Caco-2 (cell line): ENCODE measurements around the gene PPP1R37. TPM values are rescaled to one million over a fixed set of nuclear protein-coding genes. Genes with fewer than 3 reads are reported as not detected.
A peak's percentile ranks its signal among the peaks of the same experiment; 100 is the strongest.

Experiments
- BruUV-seq: library from RNA; stranded (reverse); fragments of 400-500 nt; replicated peaks from 2 replicates; lab custom pipeline; 2021; lab: Mats Ljungman, UMichigan
- CTCF ChIA-PET: fragments of 300-600 bp; sonication (Branson Sonifier 250); formaldehyde crosslinking; loops from one replicate; lab custom pipeline; 2022; ENCODE audit warnings: antibody characterized with exemption; lab: Charles Lee
- POLR2A ChIA-PET: fragments of 300-600 bp; sonication (Branson Sonifier 250); formaldehyde crosslinking; loops from one replicate; lab custom pipeline; 2022; ENCODE audit warnings: antibody characterized with exemption; lab: Charles Lee
- DNase-seq, 2 experiments: peaks; one replicate each; pipeline versions ENCODE4 v3.0.0 to v3.0.0-alpha.2; 2020 to 2022
- H3K27me3 ChIP-seq: replicated peaks from 2 replicates; pipeline ENCODE4 v1.6.0; 2011; ENCODE audit warnings: low read length; ENCODE audit not compliant: control insufficient read depth, insufficient read depth
- H3K36me3 ChIP-seq: 2 replicates; pipeline ENCODE4 v1.5.1; 2011; ENCODE audit warnings: low read length; ENCODE audit not compliant: control insufficient read depth, insufficient read depth
- H3K4me1 ChIP-seq: fragments of 250-450 bp; sonication (Bioruptor Pico); 2 replicates; pipeline ENCODE4 v1.5.1; 2020; ENCODE audit warnings: mild to moderate bottlenecking
- H3K4me3 ChIP-seq: 2 replicates; pipeline ENCODE4 v1.5.1; 2011; ENCODE audit warnings: low read depth, mild to moderate bottlenecking, control low read depth, low read length
- H3K9me3 ChIP-seq: fragments of 250-450 bp; sonication (Bioruptor Pico); 2 replicates; pipeline ENCODE4 v1.5.1; 2020; ENCODE audit warnings: mild to moderate bottlenecking, moderate library complexity
- H3K27ac Mint-ChIP-seq: one replicate; pipeline ENCODE4 v1.8.0; 2022; ENCODE audit warnings: mixed read lengths; ENCODE audit not compliant: unreplicated experiment
- H3K27me3 Mint-ChIP-seq: one replicate; pipeline ENCODE4 v1.8.0; 2022; ENCODE audit warnings: mixed read lengths; ENCODE audit not compliant: insufficient read depth, unreplicated experiment
- H3K36me3 Mint-ChIP-seq: one replicate; pipeline ENCODE4 v1.8.0; 2022; ENCODE audit warnings: mild to moderate bottlenecking, mixed read lengths; ENCODE audit not compliant: insufficient read depth, unreplicated experiment
- H3K4me1 Mint-ChIP-seq: one replicate; pipeline ENCODE4 v1.8.0; 2022; ENCODE audit warnings: low read depth, mixed read lengths; ENCODE audit not compliant: unreplicated experiment
- H3K4me3 Mint-ChIP-seq: one replicate; pipeline ENCODE4 v1.8.0; 2022; ENCODE audit warnings: mild to moderate bottlenecking, moderate library complexity, mixed read lengths; ENCODE audit not compliant: unreplicated experiment
- H3K9me3 Mint-ChIP-seq: one replicate; pipeline ENCODE4 v1.8.0; 2022; ENCODE audit warnings: mixed read lengths; ENCODE audit not compliant: unreplicated experiment
- CTCF ChIP-seq, 2 experiments: fragments of 200-600 bp in 1 of 2; IDR thresholded peaks; 1 replicate in 1 of 2; 2 replicates in 1 of 2; pipeline versions ENCODE4 v1.5.1 to v1.8.0; 2011 to 2022; ENCODE audit warnings: antibody characterized with exemption in 1 of 2, control low read depth in 1 of 2, inconsistent platforms in 1 of 2, low read depth in 1 of 2, low read length in 1 of 2, mild to moderate bottlenecking in 1 of 2, moderate library complexity in 1 of 2; ENCODE audit not compliant: insufficient read depth in 1 of 2, severe bottlenecking in 1 of 2, unreplicated experiment in 1 of 2
- intact Hi-C: fragments of 100-400 bp; cut with micrococcal nuclease; formaldehyde crosslinking; loops from one replicate; pipeline ENCODE4 v1.10.0; 2022; ENCODE audit not compliant: unreplicated experiment
- total RNA-seq: library from RNA; stranded (reverse); gene quantifications from 2 replicates; pipeline ENCODE4 v1.2.3, GENCODE V29; 2022

Gene PPP1R37
- total RNA-seq, 1 experiment from 2014 or later = 42.1 TPM

DNA sequence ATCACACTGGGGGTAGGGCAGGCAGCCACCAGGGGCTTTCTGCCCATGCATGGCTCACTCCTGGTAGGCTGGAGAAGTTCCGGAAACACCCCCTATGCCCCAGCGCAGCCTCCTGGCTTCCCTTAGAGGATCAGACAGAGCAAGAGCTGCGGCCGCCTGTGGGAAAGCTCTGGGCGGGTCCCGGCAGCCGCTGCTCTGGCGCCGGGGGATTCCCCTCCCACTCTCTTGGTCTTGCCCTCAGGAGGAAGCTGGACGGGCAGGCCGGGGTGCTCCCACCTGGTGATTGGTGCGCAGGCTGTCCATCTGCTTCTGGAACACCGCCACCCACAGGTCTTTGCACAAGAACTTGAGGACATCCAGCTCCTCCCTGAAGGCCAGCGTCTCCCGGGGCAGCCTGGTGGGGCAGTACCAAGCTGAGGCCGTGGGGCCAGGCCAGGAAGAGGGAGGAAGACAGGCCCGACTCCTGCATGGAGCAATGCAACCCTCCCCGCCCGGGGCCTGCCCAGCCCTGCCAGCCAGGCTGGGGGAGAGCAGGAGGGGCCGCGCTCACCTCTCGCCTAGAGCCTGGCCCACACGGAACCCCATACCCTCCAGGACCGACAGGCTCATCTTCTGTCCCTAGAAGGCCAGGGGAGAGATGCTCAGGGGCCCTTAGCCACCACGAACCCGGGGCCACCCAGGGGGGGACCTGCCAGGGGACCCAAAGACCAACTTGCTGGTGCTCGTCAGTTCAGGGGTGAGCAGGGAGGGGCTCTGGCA is 71.8 kb downstream of the PPP1R37 start:
- Histone ChIP-seq H3K27me3 (no peaks in the 10 kb centered on the region), H3K4me1 (peaks cover 19% of the 10 kb centered on the region), H3K9me3 (no peaks in the 10 kb centered on the region), H3K36me3 (peaks cover 1% of the 10 kb centered on the region; the same call in 1 of the 2 replicates), H3K4me3 (no peak overlapping the region)
- Mint-ChIP-seq H3K36me3 (peaks cover 25% of the 10 kb centered on the region), H3K27ac (no peak overlapping the region), H3K4me1 (peaks cover 23% of the 10 kb centered on the region), H3K27me3 (no peaks in the 10 kb centered on the region), H3K4me3 (no peak overlapping the region), H3K9me3 (no peaks in the 10 kb centered on the region)
- no TSS peak for BruUV-seq
- DNase-seq = peak in 1 of 2 experiments; percentile 41
- intact Hi-C loops = loop anchor here (5.0 kb wide), 1 partner anchor 83 kb away; the partner anchor contains the start of gene EXOC3L2
- ChIA-PET CTCF (interaction anchor here (0.5 to 1.1 kb wide), 3 partner anchors 10 to 35 kb away, joined by 3 to 7 read pairs (median 4); partner anchors contain the start of gene BLOC1S3), POLR2A (no interaction called here)
- no peak for TF ChIP-seq CTCF (IDR thresholded peaks at IDR 0.05; ENCODE audit: insufficient read depth in 1 of 2, low read depth in 1 of 2, low read length in 1 of 2, severe bottlenecking in 1 of 2, unreplicated experiment in 1 of 2)

GRCh38 chr19:45166723-45167252 is 73.8 kb downstream of the PPP1R37 start:
- Mint-ChIP-seq H3K27ac (no peak overlapping the region), H3K4me3 (no peak overlapping the region), H3K9me3 (no peaks in the 10 kb centered on the region), H3K27me3 (no peaks in the 10 kb centered on the region), H3K4me1 (peaks cover 12% of the 10 kb centered on the region), H3K36me3 (peaks cover 6% of the 10 kb centered on the region)
- Histone ChIP-seq H3K4me3 (no peak overlapping the region), H3K9me3 (no peaks in the 10 kb centered on the region), H3K27me3 (no peaks in the 10 kb centered on the region), H3K36me3 (peaks cover 3% of the 10 kb centered on the region; the same call in 1 of the 2 replicates), H3K4me1 (peaks cover 3% of the 10 kb centered on the region; the same call in 1 of the 2 replicates)
- intact Hi-C loops = no loop called here
- no TSS peak for BruUV-seq
- ChIA-PET POLR2A (no interaction called here), CTCF (interaction anchor here (0.6 kb wide), 1 partner anchor 33 kb away, joined by 4 read pairs; no protein-coding TSS in a partner anchor)
- TF ChIP-seq CTCF (IDR thresholded peaks at IDR 0.05; ENCODE audit: insufficient read depth in 1 of 2, low read depth in 1 of 2, low read length in 1 of 2, severe bottlenecking in 1 of 2, unreplicated experiment in 1 of 2) = no peak
- no peak for DNase-seq

DNA sequence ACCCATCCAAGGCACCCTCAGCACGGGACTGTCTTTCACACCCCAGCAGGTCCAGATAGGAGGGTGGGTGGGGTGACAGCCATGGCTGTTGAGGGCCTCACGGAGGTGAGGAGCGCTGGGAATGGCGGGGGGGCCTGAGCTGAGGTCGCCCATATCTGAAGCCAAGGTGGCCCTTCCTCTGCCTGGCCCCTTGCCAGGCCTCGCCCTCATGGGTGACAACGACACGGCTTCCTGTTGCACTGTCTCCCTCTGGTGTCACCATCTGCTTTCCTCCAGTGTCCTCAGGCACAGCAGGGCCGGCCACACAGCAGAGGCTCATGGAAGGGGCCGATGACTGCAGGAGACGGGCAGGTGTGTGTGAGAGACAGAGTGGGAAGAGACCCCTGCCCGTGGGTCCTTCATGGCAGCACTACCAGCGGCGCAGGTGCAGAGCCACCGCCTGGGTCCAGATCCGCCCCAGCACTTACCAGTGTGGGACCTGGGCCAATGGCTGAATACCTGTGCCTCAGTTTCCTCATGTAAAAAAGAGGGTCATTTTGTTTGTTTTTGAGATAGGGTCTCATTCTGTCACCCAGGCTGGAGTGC is 75.9 kb downstream of the PPP1R37 start:
- no peaks in the 10 kb centered on the region for H3K36me3 Mint-ChIP-seq
- H3K9me3 ChIP-seq = no peaks in the 10 kb centered on the region
- H3K4me3 ChIP-seq = no peak overlapping the region
- no peak overlapping the region for H3K27ac Mint-ChIP-seq
- POLR2A ChIA-PET = no interaction called here
- TF ChIP-seq CTCF (IDR thresholded peaks at IDR 0.05; ENCODE audit: insufficient read depth in 1 of 2, low read depth in 1 of 2, low read length in 1 of 2, severe bottlenecking in 1 of 2, unreplicated experiment in 1 of 2) = no peak
- intact Hi-C loops = no loop called here
- H3K9me3 Mint-ChIP-seq = no peaks in the 10 kb centered on the region
- H3K4me3 Mint-ChIP-seq = no peak overlapping the region
- no peaks in the 10 kb centered on the region for H3K27me3 ChIP-seq
- no peaks in the 10 kb centered on the region; the same call in 1 of the 2 replicates for H3K4me1 ChIP-seq
- peaks cover 9% of the 10 kb centered on the region for H3K4me1 Mint-ChIP-seq
- CTCF ChIA-PET = no interaction called here
- H3K27me3 Mint-ChIP-seq = no peaks in the 10 kb centered on the region
- peaks cover 3% of the 10 kb centered on the region; the same call in 1 of the 2 replicates for H3K36me3 ChIP-seq
- no TSS peak for BruUV-seq
- DNase-seq = no peak
